SH-SY5Y (cell line): Measurements from ENCODE around the gene SBF1.

Experiments used
- GATA2 ChIP-seq: IDR thresholded peaks from 2 replicates; pipeline ENCODE4 v1.6.1; 2011; ENCODE audit warnings: mild to moderate bottlenecking, low read depth, low read length
- GATA3 ChIP-seq: IDR thresholded peaks from 2 replicates; pipeline ENCODE4 v1.6.1; 2011; ENCODE audit warnings: low read depth, mild to moderate bottlenecking, low read length, moderate library complexity

GRCh38 chr22:50459496-50460140 lies 15.2 kb downstream of the SBF1 start:
- no peak for TF ChIP-seq GATA2
- no peak for TF ChIP-seq GATA3
